ENCODE data around the gene NAGLU.

The NAGLU gene

GRCh38 chr17:42512733-42513251, 23.2 kb upstream of the NAGLU start:
- Histone ChIP-seq H3K9me2 (replicated peaks; ENCODE audit: insufficient read depth, low read length) (no peaks in the 10 kb centered on the region), H3K9ac (ENCODE audit: low read length) (no peak overlapping the region), H3K4me3 (ENCODE audit: insufficient read depth, low read length, poor library complexity, severe bottlenecking) (no peak overlapping the region), H3K36me3 (ENCODE audit: low read length) (no peaks in the 10 kb centered on the region), H3K27me3 (ENCODE audit: low read length) (no peaks in the 10 kb centered on the region), H3F3A (ENCODE audit: insufficient read depth) (no peaks in the 10 kb centered on the region), H3K79me2 (ENCODE audit: insufficient read depth, low read length) (no peaks in the 10 kb centered on the region), H3K9me3 (ENCODE audit: insufficient read depth, low read length) (no peaks in the 10 kb centered on the region), H3K4me2 (ENCODE audit: low read depth, low read length, poor library complexity, severe bottlenecking) (no peak overlapping the region), H3K27ac (ENCODE audit: low read depth, low read length) (no peak overlapping the region), H4K20me1 (ENCODE audit: low read depth, low read length) (no peaks in the 10 kb centered on the region), H2AFZ (ENCODE audit: low read depth, low read length, severe bottlenecking) (no peak overlapping the region)
- TF ChIP-seq EZH2phosphoT487 (conservative IDR thresholded peaks at IDR 0.05; ENCODE audit: low read length), result no peak
- TF ChIP-seq, protein P1, sequence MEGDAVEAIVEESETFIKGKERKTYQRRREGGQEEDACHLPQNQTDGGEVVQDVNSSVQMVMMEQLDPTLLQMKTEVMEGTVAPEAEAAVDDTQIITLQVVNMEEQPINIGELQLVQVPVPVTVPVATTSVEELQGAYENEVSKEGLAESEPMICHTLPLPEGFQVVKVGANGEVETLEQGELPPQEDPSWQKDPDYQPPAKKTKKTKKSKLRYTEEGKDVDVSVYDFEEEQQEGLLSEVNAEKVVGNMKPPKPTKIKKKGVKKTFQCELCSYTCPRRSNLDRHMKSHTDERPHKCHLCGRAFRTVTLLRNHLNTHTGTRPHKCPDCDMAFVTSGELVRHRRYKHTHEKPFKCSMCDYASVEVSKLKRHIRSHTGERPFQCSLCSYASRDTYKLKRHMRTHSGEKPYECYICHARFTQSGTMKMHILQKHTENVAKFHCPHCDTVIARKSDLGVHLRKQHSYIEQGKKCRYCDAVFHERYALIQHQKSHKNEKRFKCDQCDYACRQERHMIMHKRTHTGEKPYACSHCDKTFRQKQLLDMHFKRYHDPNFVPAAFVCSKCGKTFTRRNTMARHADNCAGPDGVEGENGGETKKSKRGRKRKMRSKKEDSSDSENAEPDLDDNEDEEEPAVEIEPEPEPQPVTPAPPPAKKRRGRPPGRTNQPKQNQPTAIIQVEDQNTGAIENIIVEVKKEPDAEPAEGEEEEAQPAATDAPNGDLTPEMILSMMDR (IDR thresholded peaks at IDR 0.05; ENCODE audit: insufficient read depth, low read length, poor library complexity, severe bottlenecking), result no peak

DNA sequence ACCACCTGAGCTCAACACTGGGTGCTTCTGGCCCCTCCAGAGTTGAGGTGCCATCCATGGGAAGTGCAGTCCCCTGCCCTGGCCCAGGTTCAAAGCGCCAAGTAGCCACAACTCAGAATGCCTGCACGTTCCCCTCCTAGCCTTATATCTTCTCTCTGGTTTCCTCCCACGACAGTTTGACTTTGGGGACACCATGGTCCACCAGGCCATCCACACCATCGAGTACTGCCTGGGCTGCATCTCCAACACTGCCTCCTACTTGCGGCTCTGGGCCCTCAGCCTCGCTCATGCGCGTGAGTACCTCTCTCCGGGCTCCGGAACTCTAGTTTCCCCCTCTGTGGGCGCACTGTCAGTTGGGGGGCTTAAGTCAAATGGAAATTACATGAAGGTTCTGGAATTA, 22.4 kb upstream of the NAGLU start:
- H3K36me3 ChIP-seq (ENCODE audit: low read length), result no peaks in the 10 kb centered on the region
- TF ChIP-seq EZH2phosphoT487 (conservative IDR thresholded peaks at IDR 0.05; ENCODE audit: low read length), result no peak
- TF ChIP-seq, protein P1 (IDR thresholded peaks at IDR 0.05; ENCODE audit: insufficient read depth, low read length, poor library complexity, severe bottlenecking), result no peak
- no peaks in the 10 kb centered on the region for H4K20me1 ChIP-seq (ENCODE audit: low read depth, low read length)
- H3K4me3 ChIP-seq (ENCODE audit: insufficient read depth, low read length, poor library complexity, severe bottlenecking), result no peak overlapping the region
- H3K4me2 ChIP-seq (ENCODE audit: low read depth, low read length, poor library complexity, severe bottlenecking), result no peak overlapping the region
- no peak overlapping the region for H3K27ac ChIP-seq (ENCODE audit: low read depth, low read length)
- H3F3A ChIP-seq (ENCODE audit: insufficient read depth), result no peaks in the 10 kb centered on the region
- H3K9ac ChIP-seq (ENCODE audit: low read length), result no peak overlapping the region
- no peaks in the 10 kb centered on the region for H3K9me2 ChIP-seq (replicated peaks; ENCODE audit: insufficient read depth, low read length)
- H2AFZ ChIP-seq (ENCODE audit: low read depth, low read length, severe bottlenecking), result no peak overlapping the region
- H3K79me2 ChIP-seq (ENCODE audit: insufficient read depth, low read length), result no peaks in the 10 kb centered on the region
- H3K9me3 ChIP-seq (ENCODE audit: insufficient read depth, low read length), result no peaks in the 10 kb centered on the region
- H3K27me3 ChIP-seq (ENCODE audit: low read length), result no peaks in the 10 kb centered on the region

DNA sequence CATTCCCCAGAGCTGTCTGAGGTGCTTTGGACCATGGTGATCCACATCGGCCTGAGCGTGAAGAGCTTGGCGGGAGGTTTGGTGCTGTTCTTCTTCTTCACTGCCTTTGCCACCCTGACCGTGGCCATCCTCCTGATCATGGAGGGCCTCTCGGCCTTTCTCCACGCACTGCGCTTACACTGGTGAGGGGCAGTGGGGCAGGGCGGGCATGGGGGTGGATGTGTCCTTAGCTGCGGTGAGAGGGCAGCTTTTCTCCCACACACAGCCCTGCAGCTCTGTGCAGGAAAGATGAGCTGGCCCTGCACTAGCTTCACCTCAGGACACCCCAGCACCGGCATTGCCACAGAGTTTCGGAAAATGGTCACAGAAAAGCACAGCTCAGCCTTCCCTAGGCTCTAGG, 21.8 kb upstream of the NAGLU start:
- Histone ChIP-seq H3K9me3 (ENCODE audit: insufficient read depth, low read length) (no peaks in the 10 kb centered on the region), H3K4me3 (ENCODE audit: insufficient read depth, low read length, poor library complexity, severe bottlenecking) (no peak overlapping the region), H4K20me1 (ENCODE audit: low read depth, low read length) (no peaks in the 10 kb centered on the region), H3K4me2 (ENCODE audit: low read depth, low read length, poor library complexity, severe bottlenecking) (no peak overlapping the region), H3K9me2 (replicated peaks; ENCODE audit: insufficient read depth, low read length) (no peaks in the 10 kb centered on the region), H3K27ac (ENCODE audit: low read depth, low read length) (no peak overlapping the region), H3K36me3 (ENCODE audit: low read length) (no peaks in the 10 kb centered on the region), H3F3A (ENCODE audit: insufficient read depth) (no peaks in the 10 kb centered on the region), H3K27me3 (ENCODE audit: low read length) (no peaks in the 10 kb centered on the region), H3K79me2 (ENCODE audit: insufficient read depth, low read length) (no peaks in the 10 kb centered on the region), H2AFZ (ENCODE audit: low read depth, low read length, severe bottlenecking) (no peak overlapping the region), H3K9ac (ENCODE audit: low read length) (no peak overlapping the region)
- no peak for TF ChIP-seq EZH2phosphoT487 (conservative IDR thresholded peaks at IDR 0.05; ENCODE audit: low read length)
- TF ChIP-seq, protein P1 (IDR thresholded peaks at IDR 0.05; ENCODE audit: insufficient read depth, low read length, poor library complexity, severe bottlenecking), result no peak

All from SU-DHL-6 (cell line).